IMR-90 (cell line): Measurements from ENCODE around the gene LAMA4.

Source experiments
- CEBPB ChIP-seq: IDR thresholded peaks from 2 replicates; pipeline ENCODE4 v1.6.1; 2012; ENCODE audit warnings: low read depth, low read length, improper control_type of control experiment
- CHD1 ChIP-seq: IDR thresholded peaks from 2 replicates; pipeline ENCODE4 v1.6.1; 2012; ENCODE audit warnings: low read depth, low read length, improper control_type of control experiment
- MXI1 ChIP-seq: IDR thresholded peaks from 2 replicates; pipeline ENCODE4 v1.6.1; 2012; ENCODE audit warnings: low read depth, mild to moderate bottlenecking, low read length, moderate library complexity, borderline replicate concordance
- POLR2A ChIP-seq: IDR thresholded peaks from 2 replicates; pipeline ENCODE4 v1.6.1; 2012; ENCODE audit warnings: mild to moderate bottlenecking, low read depth, low read length
- RAD21 ChIP-seq: IDR thresholded peaks from 2 replicates; pipeline ENCODE4 v1.6.1; 2012; ENCODE audit warnings: low read length, improper control_type of control experiment
- SMC3 ChIP-seq: fragments of 150-350 bp; IDR thresholded peaks from 2 replicates; pipeline ENCODE4 v1.6.1; 2016; ENCODE audit warnings: low read depth, mild to moderate bottlenecking, antibody characterized with exemption, low read length, moderate library complexity
- TF ChIP-seq, protein P1 (sequence below): conservative IDR thresholded peaks from 2 replicates; pipeline ENCODE4 v1.5.1; 2012; ENCODE audit warnings: mild to moderate bottlenecking, low read depth, low read length, improper control_type of control experiment

DNA sequence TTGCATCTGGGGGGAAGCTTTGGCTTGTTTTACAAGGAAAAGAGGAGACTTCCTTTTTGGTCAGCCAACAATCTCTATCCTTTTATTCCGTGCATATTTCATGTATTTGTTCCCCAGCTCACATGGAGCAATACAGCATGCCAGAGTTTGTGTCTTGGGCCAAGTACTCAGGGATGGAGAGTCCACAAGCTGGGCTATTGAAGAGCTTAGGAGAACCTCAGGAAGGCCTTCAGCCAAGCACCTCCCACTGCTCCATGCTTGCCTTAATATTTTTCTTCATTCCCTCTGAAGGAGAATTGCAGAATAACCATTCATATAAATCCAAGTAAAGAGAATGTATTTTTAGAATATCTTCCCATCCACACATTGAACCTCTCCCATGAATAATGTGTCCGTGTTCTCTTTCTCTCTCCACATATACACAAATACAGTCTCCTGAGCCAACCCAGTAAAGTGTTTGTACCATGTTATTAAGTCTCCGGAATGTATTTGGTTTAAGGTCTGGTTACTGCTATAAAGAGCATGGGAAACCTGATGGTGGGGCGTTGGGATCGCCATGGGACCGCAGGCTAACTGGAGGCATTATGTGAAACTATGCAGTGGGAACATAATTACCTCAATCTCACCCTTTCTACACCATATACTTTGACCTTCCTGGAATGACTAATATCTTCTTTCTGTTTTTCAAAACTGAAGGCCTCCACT, 3.0 kb downstream of the LAMA4 start:
- TF ChIP-seq POLR2A (no peak), SMC3 (no peak), MXI1 (no peak), CEBPB (no peak), CHD1 (no peak), RAD21 (no peak)
- TF ChIP-seq, protein P1, sequence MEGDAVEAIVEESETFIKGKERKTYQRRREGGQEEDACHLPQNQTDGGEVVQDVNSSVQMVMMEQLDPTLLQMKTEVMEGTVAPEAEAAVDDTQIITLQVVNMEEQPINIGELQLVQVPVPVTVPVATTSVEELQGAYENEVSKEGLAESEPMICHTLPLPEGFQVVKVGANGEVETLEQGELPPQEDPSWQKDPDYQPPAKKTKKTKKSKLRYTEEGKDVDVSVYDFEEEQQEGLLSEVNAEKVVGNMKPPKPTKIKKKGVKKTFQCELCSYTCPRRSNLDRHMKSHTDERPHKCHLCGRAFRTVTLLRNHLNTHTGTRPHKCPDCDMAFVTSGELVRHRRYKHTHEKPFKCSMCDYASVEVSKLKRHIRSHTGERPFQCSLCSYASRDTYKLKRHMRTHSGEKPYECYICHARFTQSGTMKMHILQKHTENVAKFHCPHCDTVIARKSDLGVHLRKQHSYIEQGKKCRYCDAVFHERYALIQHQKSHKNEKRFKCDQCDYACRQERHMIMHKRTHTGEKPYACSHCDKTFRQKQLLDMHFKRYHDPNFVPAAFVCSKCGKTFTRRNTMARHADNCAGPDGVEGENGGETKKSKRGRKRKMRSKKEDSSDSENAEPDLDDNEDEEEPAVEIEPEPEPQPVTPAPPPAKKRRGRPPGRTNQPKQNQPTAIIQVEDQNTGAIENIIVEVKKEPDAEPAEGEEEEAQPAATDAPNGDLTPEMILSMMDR, result no peak
